Spleen (tissue), 7 donors: ENCODE measurements around the gene DYRK1A.

ENCODE experiments used
- CTCF ChIP-seq, 11 experiments: fragments of 200-600 bp in 7 of 11; fragments of 450-650 bp in 4 of 11; sonication (generic) in 4 of 11; IDR thresholded peaks in 8 of 11; conservative IDR thresholded peaks in 3 of 11; 1 replicate in 7 of 11; 2 replicates in 4 of 11; pipeline versions ENCODE4 v1.4.0 to v1.8.0; 2016 to 2021; ENCODE audit warnings: antibody characterized with exemption in 11 of 11, inconsistent platforms in 4 of 11, mild to moderate bottlenecking in 1 of 11
- POLR2AphosphoS5 ChIP-seq, 3 donors: sonication (generic); formaldehyde crosslinking; IDR thresholded peaks; one replicate each; pipeline ENCODE4 v1.5.1; 2017; ENCODE audit warnings: antibody characterized with exemption in 3 of 3
- donor health status: DM: no; HTN: no; CAD: no; lungs with moderate emphysema.
- donor health status: DM: no; HTN: no; CAD: no.
- donor health status: DM: no; HTN: no; CAD: no.

GRCh38 chr21:37378700-37379139 is 12.1 kb downstream of the DYRK1A start:
- TF ChIP-seq CTCF (IDR thresholded peaks at IDR 0.05 in 8 of 11, conservative IDR thresholded peaks at IDR 0.05 in 3 of 11) (no peak), POLR2AphosphoS5 (IDR thresholded peaks at IDR 0.05) (no peak)
